Bronchial epithelial cell (primary cell): ENCODE results near the gene FARSA. TPM values are rescaled to one million over a fixed set of nuclear protein-coding genes. Genes with fewer than 3 reads are reported as not detected.

ENCODE experiments used
- DNase-seq: peaks from one replicate; pipeline ENCODE4 v3.0.0-alpha.2; 2010; ENCODE audit warnings: low read depth
- FAIRE-seq: peaks from 2 replicates; lab custom pipeline; 2011; peaks lifted over from hg19 to GRCh38; lab: Jason Lieb, UNC
- H3K27me3 ChIP-seq: 2 replicates; pipeline ENCODE4 v1.5.1; 2011; ENCODE audit warnings: low read length; ENCODE audit not compliant: control insufficient read depth, insufficient read depth
- H3K36me3 ChIP-seq: 2 replicates; pipeline ENCODE4 v1.5.1; 2011; ENCODE audit warnings: low read length; ENCODE audit not compliant: control insufficient read depth, insufficient read depth
- H3K4me3 ChIP-seq: 2 replicates; pipeline ENCODE4 v1.5.1; 2011; ENCODE audit warnings: mild to moderate bottlenecking, low read depth, low read length, control low read depth
- total RNA-seq: library from RNA; depleted of rRNA; stranded (reverse); fragments of >200 nt; gene quantifications from 2 replicates; pipeline ENCODE4 v1.2.1, GENCODE V29; 2014
- TF ChIP-seq, protein P1 (sequence below): IDR thresholded peaks from 2 replicates; pipeline ENCODE4 v1.5.1; 2011; ENCODE audit warnings: mild to moderate bottlenecking, moderate library complexity, low read length, control low read depth, inconsistent platforms; ENCODE audit not compliant: insufficient read depth, severe bottlenecking

Gene FARSA
- total RNA-seq, 1 donor from 2014 or later = 55.5 TPM

GRCh38 chr19:12935071-12935470 lies 1.6 kb upstream of the FARSA start:
- TF ChIP-seq, protein P1, sequence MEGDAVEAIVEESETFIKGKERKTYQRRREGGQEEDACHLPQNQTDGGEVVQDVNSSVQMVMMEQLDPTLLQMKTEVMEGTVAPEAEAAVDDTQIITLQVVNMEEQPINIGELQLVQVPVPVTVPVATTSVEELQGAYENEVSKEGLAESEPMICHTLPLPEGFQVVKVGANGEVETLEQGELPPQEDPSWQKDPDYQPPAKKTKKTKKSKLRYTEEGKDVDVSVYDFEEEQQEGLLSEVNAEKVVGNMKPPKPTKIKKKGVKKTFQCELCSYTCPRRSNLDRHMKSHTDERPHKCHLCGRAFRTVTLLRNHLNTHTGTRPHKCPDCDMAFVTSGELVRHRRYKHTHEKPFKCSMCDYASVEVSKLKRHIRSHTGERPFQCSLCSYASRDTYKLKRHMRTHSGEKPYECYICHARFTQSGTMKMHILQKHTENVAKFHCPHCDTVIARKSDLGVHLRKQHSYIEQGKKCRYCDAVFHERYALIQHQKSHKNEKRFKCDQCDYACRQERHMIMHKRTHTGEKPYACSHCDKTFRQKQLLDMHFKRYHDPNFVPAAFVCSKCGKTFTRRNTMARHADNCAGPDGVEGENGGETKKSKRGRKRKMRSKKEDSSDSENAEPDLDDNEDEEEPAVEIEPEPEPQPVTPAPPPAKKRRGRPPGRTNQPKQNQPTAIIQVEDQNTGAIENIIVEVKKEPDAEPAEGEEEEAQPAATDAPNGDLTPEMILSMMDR = no peak
- Histone ChIP-seq H3K36me3 (peaks cover 15% of the 10 kb centered on the region), H3K27me3 (no peaks in the 10 kb centered on the region), H3K4me3 (no peak overlapping the region)
- DNase-seq (no peak), FAIRE-seq (no peak)

DNA sequence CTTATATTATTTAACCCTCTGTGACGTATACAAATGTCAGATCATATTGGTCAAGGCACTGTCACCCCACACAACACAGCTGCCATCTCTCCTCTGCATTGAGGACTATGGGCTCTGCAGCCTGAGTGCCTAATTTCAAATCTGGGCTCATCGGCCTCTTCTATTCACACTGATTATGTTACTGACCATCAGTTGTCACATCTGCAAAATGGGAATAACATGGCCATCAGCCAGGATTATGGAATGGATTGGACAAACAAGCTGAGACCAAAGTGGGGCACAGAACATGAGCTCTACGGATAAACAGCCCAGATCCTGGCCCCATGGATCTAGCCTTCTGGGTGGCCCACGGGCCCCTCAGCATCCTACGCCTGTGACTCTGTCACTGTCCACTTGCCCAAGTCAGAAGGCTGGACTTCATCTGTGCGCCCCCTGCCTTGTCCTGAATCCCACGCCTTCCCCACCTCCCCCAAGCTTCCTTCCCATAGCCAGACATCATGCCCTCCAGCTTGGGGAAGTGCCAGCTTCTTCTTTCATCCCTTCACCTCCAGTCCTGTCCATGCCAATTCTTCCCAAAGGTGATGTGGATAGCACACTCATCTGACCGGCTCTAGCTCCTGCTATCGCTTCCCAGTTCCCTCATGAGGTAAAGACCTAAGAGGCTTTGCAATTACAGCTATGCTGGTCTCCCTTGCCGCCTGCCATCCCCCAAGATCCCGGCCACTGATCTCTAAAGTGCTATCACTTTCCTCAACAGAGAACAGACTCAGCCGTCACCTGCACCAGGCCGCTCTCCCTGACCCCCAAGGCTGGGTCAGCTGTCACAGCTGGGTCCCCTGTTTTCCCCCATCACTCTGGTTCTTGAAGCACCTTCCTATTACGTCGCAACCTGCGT lies 872 bp downstream of the FARSA start:
- Histone ChIP-seq H3K4me3 (peak overlapping the region; percentile 91), H3K36me3 (peaks cover 21% of the 10 kb centered on the region), H3K27me3 (no peaks in the 10 kb centered on the region)
- DNase-seq (no peak), FAIRE-seq (no peak)
- TF ChIP-seq, protein P1 = no peak

DNA sequence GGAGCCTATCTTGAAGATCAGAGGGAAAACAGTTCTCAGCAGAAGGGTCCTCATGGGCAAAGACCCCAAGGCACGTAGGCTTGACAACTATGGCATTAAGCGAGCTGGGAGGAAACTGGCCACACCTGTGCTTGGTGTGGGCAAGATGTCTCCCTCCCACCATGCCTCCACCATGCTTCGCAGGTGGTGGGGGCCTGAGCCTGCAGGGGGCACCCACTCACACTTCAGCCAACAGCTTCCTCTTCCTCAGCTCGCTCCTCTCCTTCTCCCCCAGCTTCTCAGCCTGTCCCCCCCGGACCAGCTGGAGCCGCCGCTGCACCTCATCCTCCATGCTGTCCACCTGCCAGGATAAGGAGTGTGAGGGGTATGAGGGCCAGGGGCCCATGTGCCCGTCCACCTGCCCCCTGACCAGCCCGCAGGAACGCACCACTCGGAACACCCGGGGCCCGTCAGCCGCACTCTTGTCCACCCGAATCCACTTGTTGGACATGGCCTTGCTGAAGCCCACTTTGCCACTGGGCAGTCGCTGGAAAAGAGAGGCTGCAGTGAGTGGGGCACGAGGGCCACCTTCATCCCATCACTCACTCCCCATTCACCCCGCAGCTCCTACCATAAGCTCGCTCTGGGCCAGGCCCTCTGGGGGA lies 3.4 kb downstream of the FARSA start:
- peaks cover 31% of the 10 kb centered on the region for H3K36me3 ChIP-seq
- FAIRE-seq = no peak

GRCh38 chr19:12924621-12925310 lies 8.7 kb downstream of the FARSA start:
- DNase-seq (no peak), FAIRE-seq (no peak)
- no peaks in the 10 kb centered on the region for H3K27me3 ChIP-seq
- no peak overlapping the region for H3K4me3 ChIP-seq
- TF ChIP-seq, protein P1 = no peak
- H3K36me3 ChIP-seq = peaks cover 39% of the 10 kb centered on the region

More for the DNA sequence above, 3.4 kb downstream of the FARSA start:
- DNase-seq = no peak
- TF ChIP-seq, protein P1 = no peak
- Histone ChIP-seq H3K4me3 (no peak overlapping the region), H3K27me3 (no peaks in the 10 kb centered on the region)

DNA sequence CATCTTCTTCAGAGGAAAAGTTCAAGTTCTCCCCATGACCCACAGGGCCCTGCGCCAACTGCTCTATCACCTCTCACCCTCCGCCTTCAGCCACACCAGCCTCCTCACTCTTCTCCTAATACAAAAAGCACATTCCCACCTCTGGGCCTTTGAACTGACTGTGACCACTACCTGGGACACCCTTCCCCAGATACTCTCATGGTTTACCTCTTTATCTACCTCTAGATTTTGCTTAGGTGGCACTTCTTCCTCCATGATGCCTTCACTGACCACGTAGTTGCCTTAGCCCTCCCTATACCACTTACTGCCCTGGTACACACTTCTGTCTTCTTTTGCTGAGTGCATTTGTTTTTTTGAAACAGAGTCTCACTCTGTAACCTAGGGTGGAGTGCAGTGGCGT lies 10.6 kb downstream of the FARSA start:
- DNase-seq (no peak), FAIRE-seq (no peak)
- TF ChIP-seq, protein P1 = no peak
- H3K36me3 ChIP-seq = peaks cover 27% of the 10 kb centered on the region
- no peaks in the 10 kb centered on the region for H3K27me3 ChIP-seq
- no peak overlapping the region for H3K4me3 ChIP-seq
